SK-N-MC (cell line): ENCODE results near the gene GNA14.

Experiments used
- EZH2 ChIP-seq: fragments of 200-600 bp; sonication (generic); IDR thresholded peaks from one replicate; pipeline ENCODE4 v1.6.1; 2017; ENCODE audit warnings: antibody characterized with exemption
- FOXP2 ChIP-seq: optimal IDR thresholded peaks from 2 replicates; pipeline ENCODE3; 2011; ENCODE audit warnings: mild to moderate bottlenecking, moderate library complexity; ENCODE audit not compliant: insufficient read depth; ENCODE audit errors: extremely low read length, control extremely low read depth
- POLR2AphosphoS5 ChIP-seq: IDR thresholded peaks from 2 replicates; pipeline ENCODE4 v1.6.1; 2012; ENCODE audit warnings: mild to moderate bottlenecking, low read depth, low read length, borderline replicate concordance

DNA sequence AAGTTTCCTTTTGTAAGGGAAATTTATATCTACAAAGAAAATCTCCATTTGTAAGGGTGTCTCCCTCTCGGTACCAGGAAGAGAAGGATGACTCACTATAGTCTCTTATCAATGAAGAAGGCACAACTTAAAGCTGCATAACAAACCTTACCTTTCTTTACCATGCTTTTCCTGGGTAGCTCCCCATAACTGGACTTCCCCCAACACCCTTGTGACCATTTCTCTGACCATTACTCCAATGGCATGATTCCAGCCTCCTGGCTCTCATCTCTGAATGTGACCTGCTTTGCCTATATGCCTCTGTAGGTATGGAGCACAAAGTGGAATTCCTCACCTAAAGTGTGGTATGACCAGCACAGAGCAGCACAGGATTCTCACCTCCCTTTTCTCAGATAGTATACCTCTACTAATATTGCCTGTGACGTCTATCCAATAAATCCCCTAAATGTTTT, 62.8 kb downstream of the GNA14 start:
- no peak for TF ChIP-seq EZH2
- TF ChIP-seq FOXP2 = no peak
- no peak for TF ChIP-seq POLR2AphosphoS5
